Measurements from ENCODE around the gene ZFYVE1.
"Not testable (repeated sequence)": the region's sequence is repeated elsewhere in the genome, so short reads cannot be mapped to it uniquely, and the experiment has no call there.

Gene ZFYVE1

GRCh38 chr14:73000073-73000472, 26.8 kb downstream of the ZFYVE1 start:
- no peak for FAIRE-seq

GRCh38 chr14:72999316-72999715, 27.6 kb downstream of the ZFYVE1 start:
- no peak for FAIRE-seq

GRCh38 chr14:72998252-72998903, 28.5 kb downstream of the ZFYVE1 start:
- no peak for FAIRE-seq

- FAIRE-seq = no peak
These were observed 30.0 kb downstream of the ZFYVE1 start for GRCh38 chr14:72996916-72997315.

- FAIRE-seq = no peak
These were observed 36.7 kb downstream of the ZFYVE1 start for GRCh38 chr14:72990171-72990570.

GRCh38 chr14:72986857-72987256, 40.0 kb downstream of the ZFYVE1 start:
- FAIRE-seq = no peak

- FAIRE-seq = no peak
These were observed 40.7 kb downstream of the ZFYVE1 start for GRCh38 chr14:72986214-72986613.

- FAIRE-seq = no peak
These were observed 44.7 kb downstream of the ZFYVE1 start for GRCh38 chr14:72982146-72982708.

- no peak for FAIRE-seq
These were observed 46.0 kb downstream of the ZFYVE1 start for GRCh38 chr14:72980863-72981262.

GRCh38 chr14:72978856-72979255, 48.0 kb downstream of the ZFYVE1 start:
- FAIRE-seq = no peak

GRCh38 chr14:72975770-72976169, 51.1 kb downstream of the ZFYVE1 start:
- no peak for FAIRE-seq

GRCh38 chr14:72974661-72975060, 52.2 kb downstream of the ZFYVE1 start:
- FAIRE-seq = no peak

- FAIRE-seq = no peak
These were observed 56.0 kb downstream of the ZFYVE1 start for GRCh38 chr14:72970824-72971434.

- FAIRE-seq = no peak
These were observed 56.8 kb downstream of the ZFYVE1 start for GRCh38 chr14:72970058-72970630.

- FAIRE-seq = no peak
These were observed 58.6 kb downstream of the ZFYVE1 start for GRCh38 chr14:72968316-72968715.

- FAIRE-seq = no peak
These were observed 60.9 kb downstream of the ZFYVE1 start for GRCh38 chr14:72966038-72966437.

- no peak for FAIRE-seq
These were observed 61.7 kb downstream of the ZFYVE1 start for GRCh38 chr14:72965249-72965648.

- no peak for FAIRE-seq
These were observed 64.0 kb downstream of the ZFYVE1 start for GRCh38 chr14:72962829-72963312.

GRCh38 chr14:72962336-72962754, 64.6 kb downstream of the ZFYVE1 start:
- not testable (repeated sequence) for FAIRE-seq

GRCh38 chr14:72961579-72962335, 65.1 kb downstream of the ZFYVE1 start:
- no peak for FAIRE-seq

- FAIRE-seq = not testable (repeated sequence)
These were observed 65.9 kb downstream of the ZFYVE1 start for GRCh38 chr14:72961016-72961415.

GRCh38 chr14:72958548-72958947, 68.4 kb downstream of the ZFYVE1 start:
- FAIRE-seq = no peak

GRCh38 chr14:72957213-72957612, 69.7 kb downstream of the ZFYVE1 start:
- no peak for FAIRE-seq

Measured in endometrium (tissue), 2 donors.